Neural cell (in vitro differentiated cells): Measurements from ENCODE around the gene SAMD4A. TPM values are rescaled to one million over a fixed set of nuclear protein-coding genes. Genes with fewer than 3 reads are reported as not detected.

ENCODE experiments used
- H2AFZ ChIP-seq: fragments of 200-600, 300-800 bp; sonication (generic), shearing (Covaris generic); 2 replicates; pipeline ENCODE4 v1.6.0; 2014; ENCODE audit warnings: low read depth, mild to moderate bottlenecking, antibody characterized with exemption, low read length, moderate library complexity
- H3F3A ChIP-seq: fragments of 200-600 bp; shearing (Covaris generic); 2 replicates; pipeline ENCODE4 v1.6.1; 2016; ENCODE audit warnings: mild to moderate bottlenecking, moderate library complexity, mixed read lengths, antibody characterized with exemption, low read length; ENCODE audit not compliant: insufficient read depth, poor library complexity, severe bottlenecking
- H3K27ac ChIP-seq: fragments of 200-600, 300-800 bp; sonication (generic), shearing (Covaris generic); 2 replicates; pipeline ENCODE4 v1.5.1; 2014; ENCODE audit warnings: mild to moderate bottlenecking, low read length, moderate library complexity
- H3K27me3 ChIP-seq: fragments of 300-800, 200-600 bp; sonication (generic), shearing (Covaris generic); 2 replicates; pipeline ENCODE4 v1.6.0; 2014; ENCODE audit warnings: mild to moderate bottlenecking, low read depth, low read length, moderate library complexity; ENCODE audit not compliant: insufficient read depth
- H3K36me3 ChIP-seq: fragments of 300-800, 200-600 bp; sonication (generic), shearing (Covaris generic); 2 replicates; pipeline ENCODE4 v1.5.1; 2014; ENCODE audit warnings: mild to moderate bottlenecking, antibody characterized with exemption, low read length, moderate library complexity; ENCODE audit not compliant: insufficient read depth
- H3K4me2 ChIP-seq: fragments of 300-800, 200-600 bp; sonication (generic), shearing (Covaris generic); 2 replicates; pipeline ENCODE4 v1.6.0; 2014; ENCODE audit warnings: mild to moderate bottlenecking, low read length
- H3K4me3 ChIP-seq: fragments of 300-800, 200-600 bp; sonication (generic), shearing (Covaris generic); 2 replicates; pipeline ENCODE4 v1.5.1; 2014; ENCODE audit warnings: mild to moderate bottlenecking, low read length, moderate library complexity
- H3K79me2 ChIP-seq: fragments of 200-600 bp; shearing (Covaris generic); replicated peaks from 2 replicates; pipeline ENCODE4 v1.6.0; 2014; ENCODE audit warnings: mild to moderate bottlenecking, low read length, moderate library complexity; ENCODE audit not compliant: insufficient read depth
- H3K9ac ChIP-seq: fragments of 300-800, 200-600 bp; sonication (generic), shearing (Covaris generic); 2 replicates; pipeline ENCODE4 v1.6.1; 2016; ENCODE audit warnings: mild to moderate bottlenecking, low read length, mixed read lengths
- H3K9me2 ChIP-seq: fragments of 200-600 bp; shearing (Covaris generic); 2 replicates; pipeline ENCODE4 v1.6.1; 2016; ENCODE audit warnings: mild to moderate bottlenecking, low read length, mixed read lengths; ENCODE audit not compliant: insufficient read depth
- H3K9me3 ChIP-seq: fragments of 200-600, 300-800 bp; sonication (generic), shearing (Covaris generic); 2 replicates; pipeline ENCODE4 v1.6.1; 2016; ENCODE audit warnings: mild to moderate bottlenecking, mixed run types, low read length, moderate library complexity, mixed read lengths
- H4K20me1 ChIP-seq: fragments of 200-600 bp; shearing (Covaris generic); 2 replicates; pipeline ENCODE4 v1.6.1; 2016; ENCODE audit warnings: mild to moderate bottlenecking, mixed run types; ENCODE audit not compliant: insufficient read depth
- EP300 ChIP-seq: fragments of 450-650 bp; conservative IDR thresholded peaks from 2 replicates; pipeline ENCODE4 v1.6.1; 2014; ENCODE audit warnings: antibody characterized with exemption, mild to moderate bottlenecking, moderate library complexity; ENCODE audit not compliant: poor library complexity, severe bottlenecking
- EZH2 ChIP-seq: fragments of 200-600, 300-800 bp; shearing (Covaris generic), sonication (generic); IDR thresholded peaks from 2 replicates; pipeline ENCODE4 v1.6.1; 2014; ENCODE audit warnings: antibody characterized with exemption, low read length, borderline replicate concordance, mild to moderate bottlenecking; ENCODE audit not compliant: insufficient read depth, poor library complexity, severe bottlenecking
- MXI1 ChIP-seq: fragments of 450-650 bp; conservative IDR thresholded peaks from 2 replicates; pipeline ENCODE4 v1.6.1; 2014; ENCODE audit warnings: antibody characterized with exemption, mild to moderate bottlenecking; ENCODE audit not compliant: poor library complexity, severe bottlenecking
- POLR2AphosphoS5 ChIP-seq: IDR thresholded peaks from 2 replicates; pipeline ENCODE4 v1.6.1; 2012
- RAD21 ChIP-seq: fragments of 450-650 bp; conservative IDR thresholded peaks from 2 replicates; pipeline ENCODE4 v1.6.1; 2014; ENCODE audit warnings: antibody characterized with exemption, mild to moderate bottlenecking, moderate library complexity
- SMC3 ChIP-seq: fragments of 450-650 bp; conservative IDR thresholded peaks from 2 replicates; pipeline ENCODE4 v1.6.1; 2014; ENCODE audit warnings: antibody characterized with exemption, mild to moderate bottlenecking, moderate library complexity; ENCODE audit not compliant: poor library complexity
- TAF1 ChIP-seq: IDR thresholded peaks from 2 replicates; pipeline ENCODE4 v1.6.1; 2012; ENCODE audit warnings: low read depth
- polyA plus RNA-seq: library from polyadenylated mRNA; depleted of rRNA; stranded (reverse); fragments of >200 nt; gene quantifications from 2 replicates; pipeline ENCODE4 v1.2.3, GENCODE V29; 2014
- TF ChIP-seq, protein P1 (sequence below): IDR thresholded peaks from 2 replicates; pipeline ENCODE4 v1.6.1; 2012; ENCODE audit warnings: borderline replicate concordance
- TF ChIP-seq, protein P2 (sequence below): fragments of 450-650 bp; IDR thresholded peaks from 2 replicates; pipeline ENCODE4 v1.5.1; 2014; ENCODE audit warnings: antibody characterized with exemption, mild to moderate bottlenecking, moderate library complexity; ENCODE audit not compliant: poor library complexity, severe bottlenecking

The SAMD4A gene
- polyA plus RNA-seq, 1 donor from 2014 or later, result 1.0 TPM

DNA sequence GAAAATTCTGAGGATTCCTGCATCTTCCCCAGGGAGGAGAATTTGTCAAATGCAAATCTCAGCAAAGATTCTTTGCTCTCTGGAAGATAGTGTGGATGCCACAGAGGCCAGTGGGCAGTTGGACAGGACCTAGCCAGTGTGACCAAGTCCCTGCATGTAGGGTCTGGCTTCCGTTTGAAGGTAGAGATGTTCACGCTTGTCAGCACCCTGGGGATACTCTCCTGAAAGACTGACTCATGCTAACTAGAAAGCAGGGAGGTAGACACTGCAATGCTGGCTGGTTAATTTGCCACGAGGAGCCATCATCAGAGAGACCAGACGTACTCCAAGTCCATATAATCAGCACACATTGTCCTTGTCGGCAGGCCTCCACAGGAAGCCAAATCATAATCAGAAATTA lies 130.1 kb downstream of the SAMD4A start:
- H3K36me3 ChIP-seq, result no peaks in the 10 kb centered on the region
- no peak for TF ChIP-seq MXI1
- no peak for TF ChIP-seq SMC3
- TF ChIP-seq POLR2AphosphoS5, result no peak
- TF ChIP-seq, protein P1, sequence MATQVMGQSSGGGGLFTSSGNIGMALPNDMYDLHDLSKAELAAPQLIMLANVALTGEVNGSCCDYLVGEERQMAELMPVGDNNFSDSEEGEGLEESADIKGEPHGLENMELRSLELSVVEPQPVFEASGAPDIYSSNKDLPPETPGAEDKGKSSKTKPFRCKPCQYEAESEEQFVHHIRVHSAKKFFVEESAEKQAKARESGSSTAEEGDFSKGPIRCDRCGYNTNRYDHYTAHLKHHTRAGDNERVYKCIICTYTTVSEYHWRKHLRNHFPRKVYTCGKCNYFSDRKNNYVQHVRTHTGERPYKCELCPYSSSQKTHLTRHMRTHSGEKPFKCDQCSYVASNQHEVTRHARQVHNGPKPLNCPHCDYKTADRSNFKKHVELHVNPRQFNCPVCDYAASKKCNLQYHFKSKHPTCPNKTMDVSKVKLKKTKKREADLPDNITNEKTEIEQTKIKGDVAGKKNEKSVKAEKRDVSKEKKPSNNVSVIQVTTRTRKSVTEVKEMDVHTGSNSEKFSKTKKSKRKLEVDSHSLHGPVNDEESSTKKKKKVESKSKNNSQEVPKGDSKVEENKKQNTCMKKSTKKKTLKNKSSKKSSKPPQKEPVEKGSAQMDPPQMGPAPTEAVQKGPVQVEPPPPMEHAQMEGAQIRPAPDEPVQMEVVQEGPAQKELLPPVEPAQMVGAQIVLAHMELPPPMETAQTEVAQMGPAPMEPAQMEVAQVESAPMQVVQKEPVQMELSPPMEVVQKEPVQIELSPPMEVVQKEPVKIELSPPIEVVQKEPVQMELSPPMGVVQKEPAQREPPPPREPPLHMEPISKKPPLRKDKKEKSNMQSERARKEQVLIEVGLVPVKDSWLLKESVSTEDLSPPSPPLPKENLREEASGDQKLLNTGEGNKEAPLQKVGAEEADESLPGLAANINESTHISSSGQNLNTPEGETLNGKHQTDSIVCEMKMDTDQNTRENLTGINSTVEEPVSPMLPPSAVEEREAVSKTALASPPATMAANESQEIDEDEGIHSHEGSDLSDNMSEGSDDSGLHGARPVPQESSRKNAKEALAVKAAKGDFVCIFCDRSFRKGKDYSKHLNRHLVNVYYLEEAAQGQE, result no peak
- TF ChIP-seq TAF1, result no peak
- TF ChIP-seq RAD21, result no peak
- no peak for TF ChIP-seq EZH2
- TF ChIP-seq, protein P2, sequence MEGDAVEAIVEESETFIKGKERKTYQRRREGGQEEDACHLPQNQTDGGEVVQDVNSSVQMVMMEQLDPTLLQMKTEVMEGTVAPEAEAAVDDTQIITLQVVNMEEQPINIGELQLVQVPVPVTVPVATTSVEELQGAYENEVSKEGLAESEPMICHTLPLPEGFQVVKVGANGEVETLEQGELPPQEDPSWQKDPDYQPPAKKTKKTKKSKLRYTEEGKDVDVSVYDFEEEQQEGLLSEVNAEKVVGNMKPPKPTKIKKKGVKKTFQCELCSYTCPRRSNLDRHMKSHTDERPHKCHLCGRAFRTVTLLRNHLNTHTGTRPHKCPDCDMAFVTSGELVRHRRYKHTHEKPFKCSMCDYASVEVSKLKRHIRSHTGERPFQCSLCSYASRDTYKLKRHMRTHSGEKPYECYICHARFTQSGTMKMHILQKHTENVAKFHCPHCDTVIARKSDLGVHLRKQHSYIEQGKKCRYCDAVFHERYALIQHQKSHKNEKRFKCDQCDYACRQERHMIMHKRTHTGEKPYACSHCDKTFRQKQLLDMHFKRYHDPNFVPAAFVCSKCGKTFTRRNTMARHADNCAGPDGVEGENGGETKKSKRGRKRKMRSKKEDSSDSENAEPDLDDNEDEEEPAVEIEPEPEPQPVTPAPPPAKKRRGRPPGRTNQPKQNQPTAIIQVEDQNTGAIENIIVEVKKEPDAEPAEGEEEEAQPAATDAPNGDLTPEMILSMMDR, result no peak
- TF ChIP-seq EP300, result no peak
- H3K27ac ChIP-seq, result no peak overlapping the region
- H3K9me3 ChIP-seq, result no peaks in the 10 kb centered on the region
- H3K27me3 ChIP-seq, result no peaks in the 10 kb centered on the region
- H4K20me1 ChIP-seq, result no peaks in the 10 kb centered on the region
- no peaks in the 10 kb centered on the region for H3K79me2 ChIP-seq
- H3K4me3 ChIP-seq, result no peak overlapping the region
- no peaks in the 10 kb centered on the region for H3K9me2 ChIP-seq
- no peak overlapping the region for H3K4me2 ChIP-seq
- H3K9ac ChIP-seq, result no peak overlapping the region
- no peak overlapping the region for H2AFZ ChIP-seq
- no peaks in the 10 kb centered on the region for H3F3A ChIP-seq

DNA sequence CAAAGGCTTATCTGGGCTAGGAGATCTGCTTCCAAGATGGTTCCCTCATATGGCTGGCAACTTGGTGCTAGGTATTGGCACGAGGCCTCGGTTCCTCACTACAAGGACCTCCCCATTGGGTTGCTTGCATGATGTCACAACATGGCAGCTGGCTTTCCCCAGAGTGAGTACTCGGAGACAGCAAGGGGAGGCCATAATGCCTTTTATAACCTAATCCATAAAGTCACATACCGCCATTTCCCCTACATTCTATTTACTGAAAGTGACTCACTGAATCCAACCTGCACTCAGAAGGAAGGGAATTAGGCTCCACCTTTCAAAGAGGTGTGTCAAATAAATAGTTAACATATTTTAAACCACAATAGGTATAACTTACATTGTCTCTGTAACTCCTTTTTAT lies 130.9 kb downstream of the SAMD4A start:
- no peaks in the 10 kb centered on the region for H3F3A ChIP-seq
- H3K9me3 ChIP-seq, result no peaks in the 10 kb centered on the region
- no peaks in the 10 kb centered on the region for H3K36me3 ChIP-seq
- no peak overlapping the region for H3K4me2 ChIP-seq
- H3K79me2 ChIP-seq, result no peaks in the 10 kb centered on the region
- no peak overlapping the region for H3K9ac ChIP-seq
- H4K20me1 ChIP-seq, result no peaks in the 10 kb centered on the region
- no peak overlapping the region for H3K27ac ChIP-seq
- no peaks in the 10 kb centered on the region for H3K9me2 ChIP-seq
- no peaks in the 10 kb centered on the region for H3K27me3 ChIP-seq
- H2AFZ ChIP-seq, result no peak overlapping the region
- H3K4me3 ChIP-seq, result no peak overlapping the region
- no peak for TF ChIP-seq EP300
- no peak for TF ChIP-seq SMC3
- TF ChIP-seq, protein P2, result no peak
- TF ChIP-seq RAD21, result no peak
- TF ChIP-seq, protein P1, result no peak
- TF ChIP-seq MXI1, result no peak
- no peak for TF ChIP-seq EZH2
- no peak for TF ChIP-seq POLR2AphosphoS5
- TF ChIP-seq TAF1, result no peak
